MCF 10A (cell line): Measurements from ENCODE around the gene IRF2BP2. TPM values are rescaled to one million over a fixed set of nuclear protein-coding genes. Genes with fewer than 3 reads are reported as not detected.

Experiments used
- BruUV-seq: library from RNA; stranded (reverse); fragments of 400-500 nt; replicated peaks from 2 replicates; lab custom pipeline; 2021; lab: Mats Ljungman, UMichigan
- CTCF ChIA-PET: fragments of 300-600 bp; sonication (Branson Sonifier 250); formaldehyde crosslinking; extraction: SDS; loops from one replicate; lab custom pipeline; 2021; ENCODE audit warnings: antibody characterized with exemption, inconsistent platforms; lab: Yijun Ruan, JAX
- POLR2A ChIA-PET: fragments of 300-600, 350-650 bp; sonication (Branson Sonifier 250); formaldehyde crosslinking; extraction: SDS; loops from one replicate; lab custom pipeline; 2020; ENCODE audit warnings: antibody characterized with exemption, inconsistent platforms; lab: Yijun Ruan, JAX
- DNase-seq: peaks from one replicate; pipeline ENCODE4 v3.0.0-alpha.2; 2018; ENCODE audit not compliant: unreplicated experiment
- H3K27ac Mint-ChIP-seq: one replicate; pipeline ENCODE4 v1.8.0; 2022; ENCODE audit warnings: mild to moderate bottlenecking, low read depth, mixed read lengths; ENCODE audit not compliant: unreplicated experiment
- H3K27me3 Mint-ChIP-seq: one replicate; pipeline ENCODE4 v1.8.0; 2022; ENCODE audit warnings: mixed read lengths; ENCODE audit not compliant: insufficient read depth, unreplicated experiment
- H3K36me3 Mint-ChIP-seq: one replicate; pipeline ENCODE4 v1.8.0; 2022; ENCODE audit warnings: mild to moderate bottlenecking, moderate library complexity, mixed read lengths; ENCODE audit not compliant: insufficient read depth, unreplicated experiment
- H3K4me1 Mint-ChIP-seq: one replicate; pipeline ENCODE4 v1.8.0; 2022; ENCODE audit warnings: mixed read lengths; ENCODE audit not compliant: insufficient read depth, unreplicated experiment
- H3K4me3 Mint-ChIP-seq: one replicate; pipeline ENCODE4 v1.8.0; 2022; ENCODE audit warnings: mild to moderate bottlenecking, moderate library complexity, mixed read lengths; ENCODE audit not compliant: unreplicated experiment
- H3K9me3 Mint-ChIP-seq: one replicate; pipeline ENCODE4 v1.8.0; 2022; ENCODE audit warnings: mixed read lengths; ENCODE audit not compliant: unreplicated experiment
- intact Hi-C: fragments of 100-400 bp; cut with micrococcal nuclease; formaldehyde crosslinking; loops from 2 replicates; pipeline ENCODE4 v1.14.1; 2022
- total RNA-seq: library from RNA; stranded (reverse); gene quantifications from 2 replicates; pipeline ENCODE4 v1.2.3, GENCODE V29; 2022
- TF ChIP-seq, protein P1 (sequence below): fragments of 200-600 bp; IDR thresholded peaks from one replicate; pipeline ENCODE4 v1.8.0; 2022; ENCODE audit warnings: antibody characterized with exemption, mild to moderate bottlenecking; ENCODE audit not compliant: unreplicated experiment

IRF2BP2 gene
- total RNA-seq, 1 experiment from 2014 or later: 217 TPM

DNA sequence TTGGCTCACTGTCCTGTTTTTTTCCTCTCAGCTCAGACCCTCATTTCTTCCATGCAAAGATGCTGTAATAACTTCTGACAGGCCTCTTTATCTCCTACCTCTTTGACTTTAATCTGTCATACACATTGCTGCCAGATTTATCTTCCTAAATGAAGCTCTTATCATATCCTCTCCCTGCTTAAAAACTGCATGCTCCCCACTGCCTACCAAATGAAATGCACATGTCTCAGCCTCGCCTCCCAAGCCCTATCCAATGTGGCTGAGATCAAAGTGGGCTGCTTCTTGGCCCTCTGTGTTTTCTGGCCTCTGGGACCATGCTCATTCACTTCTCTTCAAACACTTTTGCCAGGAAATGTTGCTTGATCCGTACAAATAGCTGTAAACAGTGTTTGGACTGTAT lies 38.3 kb downstream of the IRF2BP2 start:
- no peak for DNase-seq
- Mint-ChIP-seq H3K36me3 (no peaks in the 10 kb centered on the region), H3K9me3 (peaks cover 6% of the 10 kb centered on the region), H3K27ac (no peak overlapping the region), H3K4me3 (no peak overlapping the region), H3K27me3 (no peaks in the 10 kb centered on the region), H3K4me1 (peaks cover 17% of the 10 kb centered on the region)
- BruUV-seq: no TSS peak
- ChIA-PET POLR2A (interaction anchor here (0.8 to 2.6 kb wide), 2 partner anchors 12 to 38 kb away, joined by 3 to 9 read pairs; no protein-coding TSS in a partner anchor), CTCF (interaction anchor here (0.5 to 1.6 kb wide), 5 partner anchors 18 to 549 kb away, joined by 3 to 4 read pairs (median 4); no protein-coding TSS in a partner anchor)
- intact Hi-C loops: no loop called here
- TF ChIP-seq, protein P1, sequence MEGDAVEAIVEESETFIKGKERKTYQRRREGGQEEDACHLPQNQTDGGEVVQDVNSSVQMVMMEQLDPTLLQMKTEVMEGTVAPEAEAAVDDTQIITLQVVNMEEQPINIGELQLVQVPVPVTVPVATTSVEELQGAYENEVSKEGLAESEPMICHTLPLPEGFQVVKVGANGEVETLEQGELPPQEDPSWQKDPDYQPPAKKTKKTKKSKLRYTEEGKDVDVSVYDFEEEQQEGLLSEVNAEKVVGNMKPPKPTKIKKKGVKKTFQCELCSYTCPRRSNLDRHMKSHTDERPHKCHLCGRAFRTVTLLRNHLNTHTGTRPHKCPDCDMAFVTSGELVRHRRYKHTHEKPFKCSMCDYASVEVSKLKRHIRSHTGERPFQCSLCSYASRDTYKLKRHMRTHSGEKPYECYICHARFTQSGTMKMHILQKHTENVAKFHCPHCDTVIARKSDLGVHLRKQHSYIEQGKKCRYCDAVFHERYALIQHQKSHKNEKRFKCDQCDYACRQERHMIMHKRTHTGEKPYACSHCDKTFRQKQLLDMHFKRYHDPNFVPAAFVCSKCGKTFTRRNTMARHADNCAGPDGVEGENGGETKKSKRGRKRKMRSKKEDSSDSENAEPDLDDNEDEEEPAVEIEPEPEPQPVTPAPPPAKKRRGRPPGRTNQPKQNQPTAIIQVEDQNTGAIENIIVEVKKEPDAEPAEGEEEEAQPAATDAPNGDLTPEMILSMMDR: no peak

DNA sequence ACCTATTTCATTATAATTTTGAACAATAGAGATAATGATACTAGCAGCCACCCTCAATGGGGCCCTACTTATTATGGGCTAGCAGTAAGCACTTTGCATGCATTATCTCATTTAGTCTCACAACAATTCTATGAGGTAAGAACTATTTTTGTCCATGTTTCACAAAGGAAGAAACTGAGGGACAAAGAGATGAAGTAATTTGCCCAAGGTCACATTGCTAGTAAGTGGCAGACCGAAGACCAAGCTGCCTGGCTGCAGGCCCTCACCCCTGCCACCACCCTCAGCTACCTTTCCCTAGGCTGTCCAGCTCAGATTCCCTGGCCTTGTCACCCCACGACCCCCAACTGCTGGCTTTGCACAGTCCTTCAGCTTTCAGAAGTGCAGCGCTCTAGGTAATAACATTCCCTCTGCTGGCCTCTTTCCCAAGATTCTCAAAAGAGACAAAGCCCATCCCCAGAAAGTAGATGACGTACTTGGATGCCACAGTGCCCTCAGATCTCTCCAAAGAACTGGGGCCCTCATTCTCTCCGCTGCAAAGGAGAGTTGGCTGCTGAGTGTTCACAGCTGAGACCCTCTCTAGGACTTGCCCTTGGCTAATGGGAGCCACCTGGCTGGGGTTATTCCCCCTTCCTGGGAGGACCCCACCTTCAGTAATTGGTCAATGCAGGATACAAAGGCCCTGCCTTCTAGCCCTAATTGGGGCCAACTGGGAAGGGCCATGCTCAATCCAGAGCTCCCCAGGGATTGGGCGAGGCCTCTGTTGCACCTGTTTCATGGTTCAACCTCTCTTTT lies 39.5 kb downstream of the IRF2BP2 start:
- no peak overlapping the region for H3K27ac Mint-ChIP-seq
- TF ChIP-seq, protein P1: no peak
- peaks cover 26% of the 10 kb centered on the region for H3K4me1 Mint-ChIP-seq
- BruUV-seq: no TSS peak
- H3K4me3 Mint-ChIP-seq: no peak overlapping the region
- intact Hi-C loops: no loop called here
- H3K36me3 Mint-ChIP-seq: no peaks in the 10 kb centered on the region
- peaks cover 6% of the 10 kb centered on the region for H3K9me3 Mint-ChIP-seq
- H3K27me3 Mint-ChIP-seq: no peaks in the 10 kb centered on the region
- DNase-seq: no peak
- CTCF ChIA-PET: interaction anchor here (1.5 kb wide), 1 partner anchor 84 kb away, joined by 3 read pairs; no protein-coding TSS in a partner anchor
- POLR2A ChIA-PET: interaction anchor here (3.2 kb wide), 1 partner anchor 37 kb away, joined by 12 read pairs; no protein-coding TSS in a partner anchor

DNA sequence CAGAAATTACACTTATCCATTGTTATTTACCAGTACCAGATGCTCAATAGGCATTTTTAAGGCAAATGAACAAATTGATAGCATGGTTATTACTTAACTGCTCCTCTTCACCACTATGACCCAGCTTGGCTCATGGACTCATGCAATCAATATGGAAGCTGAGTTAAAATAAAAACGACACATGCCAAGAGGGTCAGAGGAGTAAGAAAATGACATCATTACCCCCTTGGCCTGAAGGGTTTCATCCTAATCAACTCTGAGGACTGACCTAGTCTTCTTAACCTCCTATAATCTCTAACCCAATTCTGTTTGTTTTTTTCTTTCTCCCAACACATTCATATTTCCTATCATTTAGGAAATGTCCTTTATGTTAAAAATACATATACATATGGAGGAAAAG lies 41.6 kb downstream of the IRF2BP2 start:
- ChIA-PET CTCF (interaction anchor here (0.6 kb wide), 1 partner anchor 17 kb away, joined by 3 read pairs; no protein-coding TSS in a partner anchor), POLR2A (interaction anchor here (0.9 to 6.0 kb wide), 3 partner anchors 20 to 35 kb away, joined by 3 to 137 read pairs (median 12); no protein-coding TSS in a partner anchor)
- Mint-ChIP-seq H3K4me1 (peaks cover 34% of the 10 kb centered on the region), H3K36me3 (no peaks in the 10 kb centered on the region), H3K9me3 (peaks cover 6% of the 10 kb centered on the region), H3K27ac (no peak overlapping the region), H3K4me3 (no peak overlapping the region), H3K27me3 (no peaks in the 10 kb centered on the region)
- BruUV-seq: no TSS peak
- intact Hi-C loops: no loop called here
- no peak for DNase-seq
- TF ChIP-seq, protein P1: no peak

DNA sequence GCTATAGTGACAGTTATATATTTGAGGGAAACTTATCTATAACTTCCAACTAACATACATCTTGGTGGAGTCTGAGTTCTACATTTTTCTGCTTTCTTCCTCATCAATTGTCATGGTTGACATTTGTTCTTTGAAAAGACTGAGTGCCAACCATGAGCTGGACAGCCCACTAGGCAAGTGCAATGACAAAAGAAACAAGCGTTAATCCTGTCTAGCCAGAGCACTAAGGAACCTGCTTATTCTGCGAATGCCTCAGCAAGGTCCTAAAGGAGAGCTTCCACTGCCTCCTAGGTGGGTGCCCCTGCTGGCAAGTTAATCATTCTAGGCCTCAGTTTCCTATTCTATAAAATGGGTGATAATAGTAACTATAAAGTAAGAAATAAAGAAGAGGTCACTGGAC lies 44.8 kb downstream of the IRF2BP2 start:
- BruUV-seq: TSS peak; percentile 98
- Mint-ChIP-seq H3K4me1 (peaks cover 25% of the 10 kb centered on the region), H3K27me3 (no peaks in the 10 kb centered on the region), H3K4me3 (no peak overlapping the region), H3K36me3 (no peaks in the 10 kb centered on the region), H3K9me3 (peaks cover 6% of the 10 kb centered on the region), H3K27ac (peak overlapping the region; percentile 80)
- peak; percentile 48 for DNase-seq
- CTCF ChIA-PET: interaction anchor here (0.7 to 3.3 kb wide), 9 partner anchors 12 to 519 kb away, joined by 3 to 11 read pairs (median 5); no protein-coding TSS in a partner anchor
- TF ChIP-seq, protein P1: no peak
- POLR2A ChIA-PET: interaction anchor here (0.6 to 6.0 kb wide), 34 partner anchors 10 to 1952 kb away, joined by 3 to 137 read pairs (median 8); partner anchors contain the start of gene IRF2BP2
- intact Hi-C loops: loop anchor here (2.0 kb wide), 2 partner anchors 34 to 42 kb away; no protein-coding TSS in a partner anchor
